ENCODE data around the gene ATP1B4.

DNA sequence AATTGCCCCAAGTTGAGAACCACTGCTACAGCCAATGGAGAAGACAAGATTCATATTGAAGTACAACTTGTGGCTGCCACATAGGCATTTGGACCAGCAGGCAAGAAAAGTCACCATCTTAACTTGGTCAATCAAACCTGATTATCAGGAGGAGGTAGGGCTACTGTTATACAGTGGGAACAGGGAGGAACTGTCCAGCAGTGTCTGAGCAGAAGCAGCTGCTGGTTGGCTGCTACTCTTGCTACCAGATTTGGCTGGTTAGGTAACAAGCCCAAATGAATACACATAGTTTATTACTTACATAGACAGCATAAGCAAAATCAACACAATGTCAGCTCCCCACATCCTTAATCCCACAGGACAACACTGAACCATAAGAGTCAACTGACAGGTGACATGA lies 39.4 kb downstream of the ATP1B4 start:
- no peak for TF ChIP-seq PRRX2 (CRISPR knock-in tag; IDR thresholded peaks at IDR 0.05)
- TF ChIP-seq, protein P1, sequence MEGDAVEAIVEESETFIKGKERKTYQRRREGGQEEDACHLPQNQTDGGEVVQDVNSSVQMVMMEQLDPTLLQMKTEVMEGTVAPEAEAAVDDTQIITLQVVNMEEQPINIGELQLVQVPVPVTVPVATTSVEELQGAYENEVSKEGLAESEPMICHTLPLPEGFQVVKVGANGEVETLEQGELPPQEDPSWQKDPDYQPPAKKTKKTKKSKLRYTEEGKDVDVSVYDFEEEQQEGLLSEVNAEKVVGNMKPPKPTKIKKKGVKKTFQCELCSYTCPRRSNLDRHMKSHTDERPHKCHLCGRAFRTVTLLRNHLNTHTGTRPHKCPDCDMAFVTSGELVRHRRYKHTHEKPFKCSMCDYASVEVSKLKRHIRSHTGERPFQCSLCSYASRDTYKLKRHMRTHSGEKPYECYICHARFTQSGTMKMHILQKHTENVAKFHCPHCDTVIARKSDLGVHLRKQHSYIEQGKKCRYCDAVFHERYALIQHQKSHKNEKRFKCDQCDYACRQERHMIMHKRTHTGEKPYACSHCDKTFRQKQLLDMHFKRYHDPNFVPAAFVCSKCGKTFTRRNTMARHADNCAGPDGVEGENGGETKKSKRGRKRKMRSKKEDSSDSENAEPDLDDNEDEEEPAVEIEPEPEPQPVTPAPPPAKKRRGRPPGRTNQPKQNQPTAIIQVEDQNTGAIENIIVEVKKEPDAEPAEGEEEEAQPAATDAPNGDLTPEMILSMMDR (IDR thresholded peaks at IDR 0.05), result no peak
- no peak for TF ChIP-seq USF2 (CRISPR knock-in tag; IDR thresholded peaks at IDR 0.05)
- TF ChIP-seq, protein P2, sequence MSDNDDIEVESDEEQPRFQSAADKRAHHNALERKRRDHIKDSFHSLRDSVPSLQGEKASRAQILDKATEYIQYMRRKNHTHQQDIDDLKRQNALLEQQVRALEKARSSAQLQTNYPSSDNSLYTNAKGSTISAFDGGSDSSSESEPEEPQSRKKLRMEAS (CRISPR knock-in tag; IDR thresholded peaks at IDR 0.05), result no peak

Data from WTC11 (cell line).